ENCODE data around the gene ACSS1.

ACSS1 gene

GRCh38 chr20:25042531-25043498, 15.1 kb downstream of the ACSS1 start:
- DNase-seq, result peak; percentile 20 to 27
- TF ChIP-seq GATA1 (IDR thresholded peaks at IDR 0.05; ENCODE audit: low read depth, low read length) (no peak), POLR2A (IDR thresholded peaks at IDR 0.05; ENCODE audit: low read length) (no peak)

- peak in 1 of 2 experiments; percentile 16 for DNase-seq
- TF ChIP-seq POLR2A (IDR thresholded peaks at IDR 0.05; ENCODE audit: low read length), result no peak
- TF ChIP-seq GATA1 (IDR thresholded peaks at IDR 0.05; ENCODE audit: low read depth, low read length), result no peak
These were observed 16.0 kb downstream of the ACSS1 start for GRCh38 chr20:25041813-25042530.

GRCh38 chr20:25040438-25040831, 17.5 kb downstream of the ACSS1 start:
- no peak for TF ChIP-seq GATA1 (IDR thresholded peaks at IDR 0.05; ENCODE audit: low read depth, low read length)
- peak; percentile 50 for TF ChIP-seq POLR2A (IDR thresholded peaks at IDR 0.05; ENCODE audit: low read length)
- DNase-seq, result peak; percentile 89 to 96

DNA sequence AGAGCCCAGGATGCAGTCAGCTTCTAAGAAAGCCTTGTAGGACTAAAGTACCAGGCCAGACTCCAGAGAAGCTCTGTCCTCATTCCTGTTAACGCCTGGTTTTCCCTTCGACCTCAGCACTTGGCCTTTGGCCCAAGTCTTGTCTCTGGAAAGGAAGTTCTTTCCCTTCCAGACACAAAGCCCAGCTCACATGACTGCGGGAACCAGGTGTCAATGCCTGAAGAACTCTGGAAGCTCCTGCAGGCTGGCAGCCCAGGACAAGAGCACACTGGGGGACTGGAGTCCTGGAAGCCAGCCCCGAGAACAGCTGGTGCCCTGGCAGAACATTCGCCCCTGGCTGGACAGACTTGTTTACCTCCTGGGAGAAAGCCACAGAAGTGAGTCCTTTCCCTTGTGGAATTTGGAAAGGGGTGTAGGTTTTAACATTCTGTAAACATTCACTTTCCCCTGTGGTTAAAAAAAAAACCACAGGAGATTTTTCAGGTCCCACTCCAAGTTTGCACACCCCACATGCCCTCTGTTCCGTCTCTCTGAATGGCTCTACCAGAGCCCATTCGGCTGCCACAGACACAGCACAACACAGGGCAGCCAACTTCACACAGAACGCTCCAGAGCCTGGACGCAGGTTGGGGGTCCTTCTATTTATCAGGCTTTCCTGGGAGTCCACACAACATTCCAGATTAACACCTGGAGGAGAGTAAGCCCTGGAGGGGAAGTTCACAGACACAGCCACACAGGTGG, 18.1 kb downstream of the ACSS1 start:
- TF ChIP-seq POLR2A (IDR thresholded peaks at IDR 0.05; ENCODE audit: low read length) (no peak), GATA1 (IDR thresholded peaks at IDR 0.05; ENCODE audit: low read depth, low read length) (no peak)
- no peak for DNase-seq

- TF ChIP-seq POLR2A (IDR thresholded peaks at IDR 0.05; ENCODE audit: low read length), result no peak
- no peak for TF ChIP-seq GATA1 (IDR thresholded peaks at IDR 0.05; ENCODE audit: low read depth, low read length)
- DNase-seq, result no peak
These were observed 19.3 kb downstream of the ACSS1 start for GRCh38 chr20:25038591-25039015.

GRCh38 chr20:25038103-25038410, 19.9 kb downstream of the ACSS1 start:
- DNase-seq, result no peak
- TF ChIP-seq POLR2A (IDR thresholded peaks at IDR 0.05; ENCODE audit: low read length) (no peak), GATA1 (IDR thresholded peaks at IDR 0.05; ENCODE audit: low read depth, low read length) (no peak)

DNA sequence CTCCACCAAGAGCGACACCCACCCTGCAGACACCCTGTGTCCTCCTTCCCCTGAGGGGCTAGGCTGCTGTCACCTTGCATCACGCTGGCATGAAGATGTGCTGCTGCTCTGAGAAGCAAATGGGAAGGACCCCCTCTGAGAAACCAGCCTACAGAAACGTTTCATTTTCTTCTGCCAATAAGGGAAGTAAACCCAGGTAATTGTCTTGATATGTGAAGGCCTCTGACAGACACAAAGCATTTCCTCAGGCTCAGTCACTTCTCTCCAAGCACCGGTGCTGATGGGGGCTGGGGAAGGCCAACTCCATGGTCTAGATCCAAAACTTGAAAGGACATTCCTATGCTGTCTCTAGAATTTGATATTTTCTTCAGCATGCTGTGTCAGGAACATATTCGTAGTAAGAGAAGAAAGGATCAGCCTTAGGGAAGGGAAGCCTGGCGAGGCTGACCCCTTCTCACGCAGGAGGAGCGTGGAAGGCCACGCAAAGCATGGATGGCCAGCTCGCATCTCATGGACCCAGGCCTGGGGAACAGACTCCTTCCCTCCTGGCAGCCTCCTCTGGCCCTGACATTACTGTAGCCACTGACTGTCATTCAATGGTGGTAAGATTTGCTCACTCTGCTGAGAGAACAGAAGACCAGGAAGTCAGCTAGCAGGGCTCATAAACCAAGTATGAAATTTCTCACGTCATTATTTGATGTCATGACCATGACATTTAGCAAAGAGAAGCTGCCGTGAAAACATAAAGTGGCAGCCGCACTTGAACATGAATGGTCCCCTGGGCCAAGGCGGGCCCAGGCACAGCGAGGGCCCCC, 20.4 kb downstream of the ACSS1 start:
- DNase-seq, result no peak
- TF ChIP-seq POLR2A (IDR thresholded peaks at IDR 0.05; ENCODE audit: low read length) (no peak), GATA1 (IDR thresholded peaks at IDR 0.05; ENCODE audit: low read depth, low read length) (no peak)

- TF ChIP-seq GATA1 (IDR thresholded peaks at IDR 0.05; ENCODE audit: low read depth, low read length) (no peak), POLR2A (IDR thresholded peaks at IDR 0.05; ENCODE audit: low read length) (no peak)
- peak; percentile 23 to 32 for DNase-seq
These were observed 21.5 kb downstream of the ACSS1 start for GRCh38 chr20:25036331-25036936.

DNA sequence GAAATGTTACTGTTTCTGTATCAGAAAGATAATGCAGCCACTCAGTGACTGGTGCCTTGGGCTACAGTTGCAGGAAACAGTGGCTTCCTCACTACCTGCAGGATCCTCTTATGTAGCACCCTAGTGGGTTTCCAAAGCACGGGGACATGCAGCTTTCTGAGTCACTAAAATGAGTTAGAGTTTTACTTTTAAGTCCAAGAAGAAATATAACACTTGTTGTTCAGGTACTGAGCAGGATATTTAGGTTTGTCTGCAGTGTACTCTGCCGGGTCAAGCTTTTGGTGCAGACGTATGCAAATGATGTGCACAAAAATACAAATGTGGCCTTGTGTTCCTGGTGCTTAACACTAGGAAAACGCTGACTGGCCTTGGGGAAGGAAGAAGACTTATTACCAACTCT, 22.0 kb downstream of the ACSS1 start:
- TF ChIP-seq POLR2A (IDR thresholded peaks at IDR 0.05; ENCODE audit: low read length) (no peak), GATA1 (IDR thresholded peaks at IDR 0.05; ENCODE audit: low read depth, low read length) (no peak)
- DNase-seq, result peak; percentile 18 to 29

- no peak for TF ChIP-seq GATA1 (IDR thresholded peaks at IDR 0.05; ENCODE audit: low read depth, low read length)
- no peak for TF ChIP-seq POLR2A (IDR thresholded peaks at IDR 0.05; ENCODE audit: low read length)
- DNase-seq, result no peak
These were observed 24.0 kb downstream of the ACSS1 start for GRCh38 chr20:25033924-25034300.

DNA sequence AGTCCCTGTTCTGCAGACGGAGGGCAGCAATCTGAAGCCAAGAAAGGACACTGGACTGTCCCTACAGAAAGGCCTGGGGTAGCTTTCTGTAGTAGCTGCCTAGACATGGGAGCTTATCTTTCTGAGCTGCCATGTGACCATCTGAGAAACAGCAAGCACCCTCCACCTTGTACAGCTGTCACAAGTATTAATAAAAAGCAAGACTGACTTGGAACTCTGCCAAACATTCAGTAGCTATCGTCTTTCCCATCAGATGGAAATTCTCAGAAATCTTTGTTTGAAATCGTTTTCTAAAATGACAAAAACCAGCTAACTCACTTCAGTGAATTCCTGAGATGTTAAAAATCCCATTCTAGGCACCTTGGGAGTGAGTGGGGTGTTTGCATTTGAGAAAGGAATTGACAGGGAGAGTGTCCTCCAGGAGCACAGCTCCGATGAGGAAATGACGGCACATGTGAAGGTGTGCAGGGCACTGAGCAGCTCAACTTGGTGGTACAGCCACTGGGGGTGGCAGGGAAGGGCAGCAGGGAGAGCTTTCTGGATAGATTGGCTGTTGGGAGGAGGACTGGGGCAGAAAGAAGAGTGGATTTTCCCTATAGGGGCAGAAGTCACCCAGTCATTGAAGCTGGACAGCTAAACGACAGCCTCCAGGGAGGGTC, 24.5 kb downstream of the ACSS1 start:
- DNase-seq, result peak; percentile 48 to 58
- no peak for TF ChIP-seq POLR2A (IDR thresholded peaks at IDR 0.05; ENCODE audit: low read length)
- no peak for TF ChIP-seq GATA1 (IDR thresholded peaks at IDR 0.05; ENCODE audit: low read depth, low read length)

GRCh38 chr20:25032478-25033264, 25.3 kb downstream of the ACSS1 start:
- DNase-seq, result no peak
- TF ChIP-seq POLR2A (IDR thresholded peaks at IDR 0.05; ENCODE audit: low read length) (no peak), GATA1 (IDR thresholded peaks at IDR 0.05; ENCODE audit: low read depth, low read length) (no peak)

All from erythroblast (primary cell).